BJ (cell line): ENCODE results near the gene C16orf92. TPM values are rescaled to one million over a fixed set of nuclear protein-coding genes. Genes with fewer than 3 reads are reported as not detected.

Experiments
- CTCF ChIA-PET: fragments of 350-600 bp; formaldehyde crosslinking; extraction: SDS; loops from one replicate; lab custom pipeline; 2021; ENCODE audit warnings: antibody characterized with exemption, inconsistent platforms; lab: Yijun Ruan, JAX
- POLR2A ChIA-PET: fragments of 300-600 bp; sonication (Branson Sonifier 250); formaldehyde crosslinking; extraction: SDS; loops from one replicate; lab custom pipeline; 2021; ENCODE audit warnings: antibody characterized with exemption; lab: Charles Lee
- DNase-seq: peaks from one replicate; pipeline ENCODE4 v3.0.0-alpha.2; 2011; ENCODE audit warnings: low read depth
- H3K27me3 ChIP-seq: 2 replicates; pipeline ENCODE4 v1.6.0; 2011; ENCODE audit warnings: low read length; ENCODE audit not compliant: control insufficient read depth, insufficient read depth
- H3K36me3 ChIP-seq: 2 replicates; pipeline ENCODE4 v1.5.1; 2011; ENCODE audit warnings: low read length; ENCODE audit not compliant: control insufficient read depth, insufficient read depth
- H3K4me3 ChIP-seq: 2 replicates; pipeline ENCODE4 v1.5.1; 2011; ENCODE audit warnings: low read depth, mild to moderate bottlenecking, control low read depth, low read length
- polyA plus RNA-seq: library from polyadenylated mRNA; depleted of rRNA; stranded (reverse); fragments of >200 nt; gene quantifications from 2 replicates; pipeline ENCODE4 v1.2.3, GENCODE V29; 2011
- TF ChIP-seq, protein P1 (sequence below): IDR thresholded peaks from 2 replicates; pipeline ENCODE4 v1.5.1; 2011; ENCODE audit warnings: low read depth, mild to moderate bottlenecking, control low read depth, inconsistent platforms, low read length, moderate library complexity; ENCODE audit not compliant: insufficient read depth

Gene C16orf92
- polyA plus RNA-seq, 1 experiment = not detected

DNA sequence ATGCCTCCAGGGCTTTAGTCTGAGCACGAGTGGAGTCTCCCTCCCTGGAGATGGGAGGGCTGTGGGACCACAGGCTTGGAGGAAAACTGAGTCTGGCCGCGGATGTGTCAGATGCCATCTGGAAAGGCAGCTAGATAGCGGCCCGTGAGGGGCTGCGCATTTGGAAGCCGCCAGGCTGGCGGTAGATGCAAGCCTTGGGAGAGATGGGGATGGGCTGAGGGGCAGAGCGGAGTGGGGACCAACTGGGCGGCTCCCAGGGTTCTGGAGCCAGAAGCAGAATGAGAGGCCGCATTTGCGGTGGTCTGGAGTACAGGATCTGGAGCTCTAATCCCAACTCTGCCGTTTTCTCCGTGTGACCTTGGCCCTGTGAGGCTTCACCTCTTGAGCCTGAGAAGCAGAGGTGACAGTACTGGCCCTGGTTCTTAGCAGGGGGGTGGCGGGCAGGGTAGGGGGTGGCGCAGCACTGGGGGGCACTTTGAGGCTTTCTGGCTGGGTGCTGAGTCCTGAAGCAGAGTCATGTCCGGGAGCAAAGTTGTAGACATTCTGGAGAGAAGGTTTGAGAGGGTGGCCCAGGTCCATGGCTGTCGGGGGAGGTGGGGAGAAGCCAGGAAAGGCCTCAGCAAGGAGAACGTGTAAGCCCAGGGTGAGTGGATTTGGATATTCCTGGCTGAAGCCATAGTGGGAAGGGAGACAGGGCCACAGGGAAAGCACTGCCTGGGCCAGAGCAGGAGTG is 20.2 kb upstream of the C16orf92 start:
- Histone ChIP-seq H3K4me3 (no peak overlapping the region), H3K36me3 (peaks cover 13% of the 10 kb centered on the region), H3K27me3 (no peaks in the 10 kb centered on the region)
- TF ChIP-seq, protein P1, sequence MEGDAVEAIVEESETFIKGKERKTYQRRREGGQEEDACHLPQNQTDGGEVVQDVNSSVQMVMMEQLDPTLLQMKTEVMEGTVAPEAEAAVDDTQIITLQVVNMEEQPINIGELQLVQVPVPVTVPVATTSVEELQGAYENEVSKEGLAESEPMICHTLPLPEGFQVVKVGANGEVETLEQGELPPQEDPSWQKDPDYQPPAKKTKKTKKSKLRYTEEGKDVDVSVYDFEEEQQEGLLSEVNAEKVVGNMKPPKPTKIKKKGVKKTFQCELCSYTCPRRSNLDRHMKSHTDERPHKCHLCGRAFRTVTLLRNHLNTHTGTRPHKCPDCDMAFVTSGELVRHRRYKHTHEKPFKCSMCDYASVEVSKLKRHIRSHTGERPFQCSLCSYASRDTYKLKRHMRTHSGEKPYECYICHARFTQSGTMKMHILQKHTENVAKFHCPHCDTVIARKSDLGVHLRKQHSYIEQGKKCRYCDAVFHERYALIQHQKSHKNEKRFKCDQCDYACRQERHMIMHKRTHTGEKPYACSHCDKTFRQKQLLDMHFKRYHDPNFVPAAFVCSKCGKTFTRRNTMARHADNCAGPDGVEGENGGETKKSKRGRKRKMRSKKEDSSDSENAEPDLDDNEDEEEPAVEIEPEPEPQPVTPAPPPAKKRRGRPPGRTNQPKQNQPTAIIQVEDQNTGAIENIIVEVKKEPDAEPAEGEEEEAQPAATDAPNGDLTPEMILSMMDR = no peak
- CTCF ChIA-PET = interaction anchor here (1.3 kb wide), 1 partner anchor 154 kb away, joined by 8 read pairs; no protein-coding TSS in a partner anchor
- DNase-seq = no peak
- POLR2A ChIA-PET = no interaction called here

DNA sequence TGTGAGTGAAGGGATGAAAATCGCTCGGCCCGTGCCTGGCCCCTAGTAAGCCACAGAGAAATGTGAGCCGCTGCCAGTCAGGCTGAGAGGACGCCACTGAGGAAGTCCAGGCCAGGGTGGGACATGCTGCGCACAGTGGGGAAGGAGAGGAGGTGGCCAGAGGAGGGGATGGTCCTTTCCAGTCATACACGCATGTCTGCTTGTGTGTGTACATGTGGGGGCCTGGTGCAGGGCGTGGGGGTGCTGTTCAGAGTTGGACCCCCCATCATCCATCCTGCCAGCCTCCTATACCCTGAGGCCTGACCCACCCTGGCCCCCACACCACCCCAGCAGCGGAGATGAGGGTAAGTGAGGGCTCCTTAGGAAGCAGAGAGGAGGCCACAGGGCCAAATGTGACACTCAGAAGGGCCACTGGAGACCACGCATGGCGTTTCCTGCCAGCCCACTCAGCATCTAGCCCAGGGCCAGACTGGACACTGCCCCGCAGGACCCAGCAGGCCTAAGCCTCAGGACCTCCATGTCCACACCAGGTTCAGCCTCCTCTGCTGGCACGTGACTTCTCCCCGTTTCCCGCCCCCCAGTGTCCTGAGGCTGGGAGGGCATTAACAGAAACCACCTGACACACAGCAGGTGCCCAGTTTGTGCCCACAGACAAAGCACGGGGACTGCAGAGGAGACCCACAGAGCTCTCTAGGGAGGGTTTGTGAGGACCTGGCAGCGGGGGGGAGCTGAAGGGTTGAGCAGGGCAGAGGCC is 19.2 kb upstream of the C16orf92 start:
- CTCF ChIA-PET = interaction anchor here (1.0 to 2.1 kb wide), 4 partner anchors 7 to 196 kb away, joined by 3 to 10 read pairs (median 6); partner anchors contain the start of genes INO80E and KCTD13

DNA sequence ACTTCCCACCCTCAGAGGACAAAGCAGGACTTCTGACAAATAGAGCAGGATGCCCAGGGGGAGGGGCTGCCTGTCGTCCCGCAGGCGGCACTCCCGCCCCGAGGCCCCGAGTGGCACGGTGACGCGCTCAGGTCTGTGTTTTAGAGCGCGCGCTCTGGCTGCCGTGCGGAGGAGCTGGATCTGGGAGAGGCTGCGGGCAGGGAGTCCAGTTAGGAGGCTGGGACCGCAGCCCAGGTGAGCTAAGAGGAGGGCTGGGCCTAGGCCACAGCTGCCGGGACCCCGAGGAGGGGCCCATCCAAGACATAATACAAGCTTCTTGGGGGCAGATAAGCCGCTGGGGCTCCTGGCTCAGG is 18.6 kb upstream of the C16orf92 start:
- POLR2A ChIA-PET = no interaction called here
- CTCF ChIA-PET = interaction anchor here (0.6 to 2.1 kb wide), 7 partner anchors 8 to 197 kb away, joined by 3 to 10 read pairs (median 4); partner anchors contain the start of genes INO80E and KCTD13

More for the DNA sequence above, 19.2 kb upstream of the C16orf92 start:
- no peak overlapping the region for H3K4me3 ChIP-seq
- peaks cover 12% of the 10 kb centered on the region for H3K36me3 ChIP-seq
- no peak for DNase-seq
- TF ChIP-seq, protein P1 = no peak
- no peaks in the 10 kb centered on the region for H3K27me3 ChIP-seq
- POLR2A ChIA-PET = no interaction called here

DNA sequence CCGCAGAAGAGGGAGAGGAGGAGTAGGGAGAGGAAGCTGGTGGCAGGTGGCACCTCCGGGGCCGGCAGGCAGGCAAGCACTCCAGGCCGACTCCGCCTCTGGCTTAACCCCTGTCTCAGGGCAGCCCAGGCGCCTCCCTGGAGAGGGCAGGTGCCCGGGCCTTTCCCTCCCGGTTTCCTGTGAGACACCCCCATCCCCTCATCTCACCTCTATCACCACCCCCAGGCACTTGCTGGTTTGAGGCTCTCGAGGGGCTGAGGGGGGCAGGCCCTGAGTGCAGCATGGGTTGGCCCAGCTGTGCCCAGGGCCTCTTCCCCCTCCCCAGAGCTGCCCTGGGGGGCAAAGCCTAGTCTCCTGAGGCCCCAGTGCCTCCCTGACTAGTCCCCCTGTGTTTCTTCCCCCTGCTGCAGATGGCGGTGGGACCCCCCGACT is 18.2 kb upstream of the C16orf92 start:
- 0 out of 2 replicates have a peak, but pooled peaks cover 3% of the 10 kb centered on the region for H3K27me3 ChIP-seq
- ChIA-PET CTCF (interaction anchor here (0.5 to 2.1 kb wide), 12 partner anchors 8 to 409 kb away, joined by 3 to 10 read pairs (median 4); partner anchors contain the start of genes INO80E and KCTD13), POLR2A (no interaction called here)
- DNase-seq = no peak
- peaks cover 12% of the 10 kb centered on the region for H3K36me3 ChIP-seq
- H3K4me3 ChIP-seq = no peak overlapping the region
- TF ChIP-seq, protein P1 = no peak

More for the DNA sequence above, 18.6 kb upstream of the C16orf92 start:
- Histone ChIP-seq H3K27me3 (0 out of 2 replicates have a peak, but pooled peaks cover 1% of the 10 kb centered on the region), H3K4me3 (no peak overlapping the region), H3K36me3 (peaks cover 12% of the 10 kb centered on the region)
- no peak for DNase-seq
- TF ChIP-seq, protein P1 = no peak
